NOMO-1 treated with dmso at 0.1 percent for 144 hours (cell line): ENCODE results near the gene RSPRY1.
"Not testable (repeated sequence)": the region's sequence is repeated elsewhere in the genome, so short reads cannot be mapped to it uniquely, and the experiment has no call there.

Source experiments
- DNase-seq: peaks from one replicate; lab custom pipeline; 2025; ENCODE audit not compliant: unreplicated experiment; lab: John Stamatoyannopoulos, UW

Gene RSPRY1

DNA sequence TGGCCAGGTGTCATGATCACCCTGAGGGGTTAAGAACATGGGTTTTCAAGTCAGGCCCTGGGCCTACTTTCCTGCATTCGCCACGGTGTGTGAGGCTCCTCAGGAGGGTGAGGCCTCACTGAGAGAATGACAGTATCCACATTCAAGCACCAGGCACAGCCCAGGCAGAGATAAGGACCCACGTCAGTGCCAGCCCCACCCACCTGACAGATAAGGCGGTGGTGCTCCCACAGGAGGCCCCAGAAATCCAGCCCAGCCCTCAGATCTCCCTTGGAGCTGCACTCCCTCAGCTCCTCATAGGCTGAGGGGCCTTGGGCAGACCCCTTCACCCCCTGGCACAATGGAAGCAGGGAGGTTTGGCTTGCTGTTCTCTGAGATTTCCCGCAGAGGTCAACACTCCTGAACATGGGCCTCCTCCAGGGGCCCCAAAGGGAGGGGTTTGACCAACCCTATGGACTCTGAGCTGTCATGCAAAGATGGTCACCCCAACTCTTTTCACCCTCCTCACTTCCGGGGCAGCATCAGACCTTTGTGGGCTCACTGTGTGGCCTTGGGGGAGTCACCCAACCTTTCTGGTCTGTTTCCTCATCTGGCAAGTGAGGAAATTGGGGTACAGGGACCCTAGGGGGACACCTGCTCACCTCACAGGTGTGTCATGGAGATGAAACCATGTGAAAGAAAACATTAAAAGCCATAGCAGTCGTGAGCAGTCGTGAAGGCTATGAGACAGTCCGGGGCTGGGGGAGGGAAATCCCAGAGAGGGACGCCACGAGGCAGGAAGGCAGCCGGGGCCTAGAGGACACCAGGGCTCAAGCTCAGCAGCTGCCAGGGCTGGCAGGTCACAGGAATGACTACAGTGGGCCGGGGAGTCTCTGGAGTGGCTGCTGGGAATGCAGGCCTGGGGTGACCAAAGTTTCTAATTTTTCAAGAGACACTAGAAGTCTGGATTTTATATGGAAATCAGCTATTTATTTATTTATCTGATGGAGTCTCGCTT lies 83.0 kb downstream of the RSPRY1 start:
- DNase-seq, result no peak

DNA sequence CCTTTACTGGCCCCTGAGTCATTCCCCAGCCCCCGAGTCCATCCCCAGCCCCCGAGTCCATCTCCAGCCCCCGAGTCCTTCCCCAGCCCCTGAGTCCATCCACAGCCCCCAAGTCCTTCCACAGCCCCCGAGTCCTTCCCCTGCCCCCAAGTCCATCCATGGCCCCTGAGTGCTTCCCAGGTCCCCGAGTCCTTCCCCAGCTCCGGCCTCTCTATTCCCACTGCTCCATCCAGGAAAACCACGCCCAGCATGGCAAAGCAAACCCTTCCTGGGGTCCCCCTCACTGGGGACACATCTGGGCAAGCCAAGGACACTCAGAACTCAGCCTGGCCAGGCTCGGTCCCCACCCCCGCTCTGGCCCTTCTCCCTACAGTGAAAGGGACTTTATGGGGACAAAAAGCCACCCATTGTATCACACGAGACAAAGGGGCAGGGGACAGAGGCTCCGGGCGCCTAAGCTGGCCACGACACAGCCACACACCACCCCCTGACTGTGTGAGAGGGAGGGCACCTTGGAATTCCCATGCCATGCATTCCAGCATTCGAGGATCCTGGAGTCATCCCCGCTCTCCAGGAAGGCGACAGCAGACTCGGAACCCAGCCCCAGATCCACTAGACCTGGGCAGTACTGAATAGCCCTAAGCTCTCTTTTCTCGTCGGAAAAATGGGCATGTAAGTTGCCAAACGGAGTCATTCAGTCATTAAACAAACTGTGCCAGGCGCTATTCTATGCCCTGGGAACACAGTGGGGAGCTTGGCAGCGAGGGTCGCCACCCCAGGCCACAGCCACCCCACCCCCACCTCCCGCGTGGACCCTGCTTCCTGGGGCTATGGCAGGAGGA lies 84.3 kb downstream of the RSPRY1 start:
- DNase-seq, result no peak

DNA sequence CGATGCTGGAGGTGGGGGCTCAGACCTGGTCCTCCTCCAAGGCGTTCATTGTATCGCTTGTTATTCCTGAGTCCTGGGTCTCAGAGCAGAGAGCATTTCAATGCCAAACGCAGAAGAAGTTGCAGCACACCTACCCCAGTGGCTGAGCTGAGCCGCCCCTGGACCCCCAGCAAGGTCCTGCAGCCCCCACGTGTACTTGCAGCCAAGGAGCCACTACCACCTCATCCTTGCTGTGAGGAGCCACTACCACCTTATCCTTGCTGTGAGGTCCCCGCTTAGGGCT lies 84.9 kb downstream of the RSPRY1 start:
- DNase-seq, result no peak

DNA sequence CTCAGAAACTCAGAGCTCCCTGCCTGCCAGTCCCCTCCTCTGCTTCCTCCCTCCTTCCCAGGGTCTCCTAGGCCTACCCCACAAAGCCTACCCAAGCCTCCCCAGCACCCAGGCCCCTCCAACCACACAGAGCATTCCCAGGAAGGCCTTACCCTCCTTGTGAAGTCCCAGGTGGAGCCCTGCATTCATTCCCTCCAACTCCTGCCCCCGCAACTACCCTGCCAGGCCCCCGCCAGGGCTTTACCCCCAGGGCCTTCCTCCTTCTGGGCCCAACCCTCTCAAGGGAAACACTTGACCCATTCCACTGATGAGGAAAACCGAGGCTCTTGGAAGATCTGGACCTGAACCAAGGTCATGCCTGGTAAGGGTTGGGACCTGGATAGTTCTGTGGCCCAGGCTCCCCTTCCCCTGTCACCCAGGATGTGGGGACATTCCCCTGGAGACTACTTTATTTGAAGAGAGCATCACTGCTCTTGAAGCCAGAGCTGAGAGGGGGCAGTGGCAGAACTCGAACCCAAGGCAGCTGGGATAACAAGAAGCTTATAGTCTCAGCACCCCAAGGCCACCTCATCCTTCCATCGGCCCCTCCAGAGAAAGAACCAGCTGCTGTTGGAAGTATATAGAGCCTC lies 85.9 kb downstream of the RSPRY1 start:
- DNase-seq, result no peak

DNA sequence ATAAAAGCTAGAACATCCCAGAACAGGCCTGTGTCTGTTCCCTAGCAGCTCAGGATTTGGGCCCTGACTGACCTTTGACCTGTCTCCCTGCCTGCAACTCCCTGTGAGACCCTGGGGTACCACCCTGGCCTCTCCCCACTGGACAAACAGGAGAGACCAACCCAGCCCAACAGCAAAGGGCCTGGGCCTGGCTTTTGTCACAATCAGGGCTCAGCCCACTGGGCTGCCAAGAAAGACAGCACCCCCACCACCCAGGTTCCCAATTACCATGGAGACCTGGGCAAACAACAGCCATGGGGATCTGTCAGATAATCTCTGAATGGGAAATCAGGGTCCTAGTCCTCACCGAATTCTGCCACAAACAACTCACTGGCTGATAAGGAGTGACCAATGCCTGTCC lies 87.2 kb downstream of the RSPRY1 start:
- DNase-seq, result no peak

DNA sequence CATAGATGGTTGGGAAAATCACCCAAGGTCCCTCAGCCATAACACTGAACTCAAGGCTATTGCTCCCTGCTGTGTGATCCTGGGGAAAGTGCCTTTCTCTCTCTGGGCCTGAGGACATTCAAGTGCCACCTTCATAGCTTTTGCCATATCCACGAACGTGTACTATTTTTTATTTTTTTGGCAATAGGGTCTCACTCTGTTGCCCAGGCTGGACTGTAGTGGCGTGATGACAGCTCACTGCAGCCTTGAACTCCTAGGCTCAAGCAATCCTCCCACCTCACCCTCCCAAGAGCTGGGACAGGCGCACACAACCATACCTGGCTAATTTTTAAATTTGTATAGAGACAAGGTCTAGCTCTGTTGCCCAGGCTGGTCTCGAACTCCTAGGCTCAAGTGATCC lies 87.7 kb downstream of the RSPRY1 start:
- DNase-seq, result no peak

DNA sequence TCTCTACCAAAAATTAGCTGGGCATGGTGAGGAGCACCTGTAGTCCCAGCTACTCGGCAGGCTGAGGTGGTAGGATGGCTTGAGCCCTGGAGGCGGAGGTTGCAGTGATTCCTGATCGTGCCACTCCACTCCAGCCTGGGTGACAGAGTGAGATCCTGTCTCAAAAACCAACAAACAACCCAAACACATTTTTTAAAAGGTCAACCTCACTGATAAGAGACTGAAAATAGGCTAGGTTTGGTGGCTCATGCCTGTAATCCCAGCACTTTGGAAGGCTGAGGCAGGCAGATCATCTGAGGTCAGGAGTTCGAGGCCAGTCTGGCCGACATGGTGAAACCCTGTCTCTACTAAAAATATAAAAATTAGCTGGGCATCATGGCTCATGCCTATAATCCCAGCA lies 89.8 kb downstream of the RSPRY1 start:
- not testable (repeated sequence) for DNase-seq

DNA sequence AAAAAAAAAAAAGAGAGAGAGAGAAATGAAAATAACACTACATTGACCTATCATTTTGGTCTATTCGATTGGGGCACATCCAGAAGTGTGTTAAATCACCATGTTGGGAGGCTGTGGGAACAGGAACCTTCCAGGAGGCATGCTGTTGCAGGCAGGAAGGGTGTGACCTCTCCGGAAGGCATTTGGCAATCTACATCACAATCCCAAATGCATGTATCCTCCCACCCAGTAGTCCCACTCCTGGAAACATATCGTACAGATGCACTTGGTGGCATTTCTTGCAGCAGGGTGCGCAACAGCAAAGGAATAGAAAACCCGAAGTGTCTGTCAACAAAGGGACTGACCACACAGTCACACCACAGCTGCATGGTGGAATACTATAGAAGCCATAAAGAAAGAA lies 90.5 kb downstream of the RSPRY1 start:
- DNase-seq, result no peak

DNA sequence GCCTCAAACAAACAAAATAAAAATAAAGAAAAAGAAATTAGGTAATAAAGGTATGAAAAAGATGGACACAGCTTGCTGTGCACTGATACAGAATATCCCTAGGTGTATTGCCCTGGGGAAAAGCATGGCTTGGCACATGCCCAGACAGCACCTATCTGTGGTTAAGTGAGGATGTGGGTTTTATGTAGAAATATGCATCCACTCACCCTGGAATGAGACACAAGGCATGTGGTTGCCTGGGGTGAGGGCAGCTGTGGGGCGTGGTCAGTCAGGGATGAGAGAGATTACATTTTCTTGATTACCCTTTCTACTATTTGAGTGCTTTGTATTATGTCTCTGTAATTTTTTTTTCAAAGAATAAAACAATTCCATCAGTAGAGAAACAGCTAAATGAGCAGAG lies 91.5 kb downstream of the RSPRY1 start:
- no peak for DNase-seq

DNA sequence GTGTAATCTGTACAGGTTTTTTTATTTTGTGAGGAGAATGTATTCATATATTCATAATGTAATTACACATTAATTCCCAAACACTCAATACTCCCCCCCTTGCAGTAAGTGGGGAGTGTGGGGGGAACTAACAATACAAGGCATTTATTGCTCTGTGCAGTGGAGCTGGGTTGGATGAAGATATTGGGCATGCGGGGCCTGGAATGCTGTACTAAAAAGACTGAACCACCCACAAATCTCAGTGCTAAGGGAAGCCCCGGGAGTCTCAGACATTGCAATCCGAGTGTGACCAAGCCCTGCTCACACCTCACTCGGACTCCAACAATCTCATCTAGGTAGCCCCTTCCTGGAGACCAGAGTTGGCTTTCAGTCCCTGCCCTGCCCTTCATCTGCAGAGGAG lies 92.4 kb downstream of the RSPRY1 start:
- no peak for DNase-seq

DNA sequence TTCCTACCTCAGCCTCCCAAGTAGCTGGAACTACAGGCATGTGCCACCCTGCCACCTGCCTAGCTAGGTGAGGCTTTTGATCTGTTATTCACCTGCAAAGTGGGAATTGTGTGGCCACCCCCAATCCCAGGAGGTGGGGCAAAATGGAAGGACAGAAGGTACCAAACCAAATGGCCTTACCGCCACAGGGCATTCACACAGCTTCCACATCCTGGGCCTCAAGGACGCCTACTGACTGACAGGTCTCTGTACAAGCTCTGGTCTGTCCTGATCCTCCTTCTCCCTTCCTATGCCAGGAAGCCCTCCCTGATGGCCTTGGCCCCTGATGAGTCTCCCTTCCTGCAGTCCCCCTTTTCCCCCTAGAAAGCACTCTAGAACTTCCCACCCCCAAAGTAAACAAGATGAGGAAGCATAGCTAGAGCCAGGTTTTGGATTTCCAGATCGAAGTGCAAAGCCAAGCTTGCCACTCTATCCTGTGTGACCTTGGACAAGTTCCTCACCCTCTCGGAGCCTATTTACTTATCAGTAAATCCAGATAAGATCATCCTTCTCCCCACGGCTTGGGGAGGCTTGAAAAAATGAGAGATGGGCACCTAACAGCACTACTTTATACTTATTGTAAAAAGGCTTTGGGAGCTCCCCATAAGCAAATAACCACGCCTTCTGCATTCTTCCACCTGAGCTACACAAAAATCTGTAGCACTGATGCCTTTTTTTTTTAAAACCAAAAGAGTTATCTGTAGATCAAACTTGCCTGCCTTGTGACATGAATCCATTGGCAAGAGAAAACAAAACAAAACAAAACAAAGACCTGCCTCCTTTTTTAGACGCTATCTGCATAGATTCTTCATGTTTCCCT lies 93.9 kb downstream of the RSPRY1 start:
- DNase-seq, result no peak

DNA sequence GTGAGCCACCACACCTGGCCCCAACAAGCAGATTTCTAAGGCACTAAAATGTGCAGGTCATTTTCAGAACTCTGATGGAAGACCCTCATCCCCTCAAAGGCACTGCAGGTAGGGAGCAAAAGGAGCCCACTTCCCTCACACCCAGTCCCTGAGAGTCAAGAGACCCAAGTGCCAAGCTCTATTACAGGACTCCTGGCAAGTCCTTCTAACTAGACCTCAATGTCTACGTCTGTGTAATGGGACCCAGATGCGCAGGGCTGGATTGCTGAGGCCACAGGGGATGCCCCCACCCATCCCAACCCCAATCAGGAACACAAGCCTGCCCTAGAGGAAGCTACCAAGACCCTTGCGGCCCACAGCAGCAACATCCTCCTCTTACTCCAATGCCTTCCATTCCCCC lies 95.7 kb downstream of the RSPRY1 start:
- no peak for DNase-seq

DNA sequence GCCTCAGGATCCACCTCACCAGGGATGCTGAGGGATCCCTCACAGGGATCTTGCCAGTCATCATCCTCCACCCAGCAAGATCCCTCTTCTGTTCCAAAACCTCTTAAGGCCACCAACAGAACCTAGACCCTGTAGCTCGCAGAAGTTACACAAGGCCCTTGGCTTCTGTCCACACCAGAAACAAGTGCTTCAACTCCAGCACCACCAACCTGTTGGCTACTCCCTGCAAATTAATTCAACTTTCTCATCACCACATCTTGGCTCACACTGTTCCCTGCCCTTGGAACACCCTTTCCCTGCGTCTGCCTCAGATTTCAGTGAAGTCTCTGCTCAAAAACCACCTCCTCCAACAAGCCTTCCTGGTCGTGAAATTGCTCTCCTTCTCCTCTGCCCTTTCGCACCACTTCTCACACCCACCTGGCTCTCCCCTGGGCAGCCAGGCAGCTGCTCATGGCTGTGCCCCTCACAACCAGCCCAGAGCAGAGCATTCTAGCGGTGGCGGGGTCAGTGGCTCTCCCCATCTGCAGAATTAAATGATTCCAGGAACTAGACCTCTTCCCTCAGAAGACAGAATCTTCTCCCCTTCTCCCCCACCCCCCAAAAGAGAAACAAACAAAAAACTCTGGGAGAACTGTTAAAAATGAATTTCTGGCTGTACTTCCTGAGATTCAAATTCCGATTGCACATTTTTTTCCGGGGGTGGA lies 96.5 kb downstream of the RSPRY1 start:
- no peak for DNase-seq

DNA sequence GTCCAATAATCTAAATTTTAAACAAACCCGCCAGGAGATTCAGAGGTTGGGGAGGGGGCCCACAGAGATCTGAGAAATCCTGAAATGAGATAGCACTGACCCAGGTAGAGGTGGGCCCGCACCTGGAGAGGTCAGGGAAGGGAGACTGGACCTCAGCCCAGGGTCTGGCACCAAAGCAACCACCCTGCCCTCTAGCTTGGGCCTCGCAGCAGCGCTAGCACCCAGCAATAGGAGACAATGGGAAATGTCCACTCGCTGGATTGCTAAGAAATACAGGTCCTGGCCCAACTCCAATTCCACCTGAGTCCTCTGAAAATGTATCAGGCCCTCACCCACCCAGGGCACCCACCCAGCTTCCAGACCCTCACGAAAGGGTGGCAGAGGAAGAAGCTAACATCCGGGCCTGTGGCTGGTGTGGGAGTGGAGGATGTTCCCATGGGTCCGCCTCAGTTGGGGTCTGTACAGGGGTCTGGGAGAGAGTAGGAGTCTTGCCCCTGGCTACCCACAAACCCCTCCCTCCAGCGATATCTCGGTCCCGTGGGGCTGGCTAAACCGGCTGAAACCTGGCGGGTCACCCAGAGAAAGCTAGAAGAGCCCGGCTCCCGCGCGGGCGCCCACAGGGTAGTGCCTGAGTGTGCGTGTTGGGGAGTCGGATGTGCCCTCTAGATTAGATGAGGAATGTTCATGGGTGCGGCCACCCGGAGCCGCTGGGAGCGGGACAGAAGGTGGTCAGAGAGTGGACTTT lies 97.3 kb downstream of the RSPRY1 start:
- no peak for DNase-seq

DNA sequence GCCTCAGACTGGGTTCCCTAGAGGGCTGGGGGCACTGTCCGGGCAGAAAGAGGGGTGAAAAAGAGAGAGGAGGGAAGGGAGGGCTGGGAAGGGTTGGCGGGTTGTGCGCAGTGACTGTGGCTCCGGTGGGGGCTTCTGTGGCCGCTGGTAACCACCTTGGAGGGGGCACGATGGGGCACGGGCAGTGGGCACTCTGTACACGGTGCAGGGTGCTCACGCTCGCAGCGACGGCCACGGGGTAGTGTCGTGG lies 97.8 kb downstream of the RSPRY1 start:
- DNase-seq, result no peak

DNA sequence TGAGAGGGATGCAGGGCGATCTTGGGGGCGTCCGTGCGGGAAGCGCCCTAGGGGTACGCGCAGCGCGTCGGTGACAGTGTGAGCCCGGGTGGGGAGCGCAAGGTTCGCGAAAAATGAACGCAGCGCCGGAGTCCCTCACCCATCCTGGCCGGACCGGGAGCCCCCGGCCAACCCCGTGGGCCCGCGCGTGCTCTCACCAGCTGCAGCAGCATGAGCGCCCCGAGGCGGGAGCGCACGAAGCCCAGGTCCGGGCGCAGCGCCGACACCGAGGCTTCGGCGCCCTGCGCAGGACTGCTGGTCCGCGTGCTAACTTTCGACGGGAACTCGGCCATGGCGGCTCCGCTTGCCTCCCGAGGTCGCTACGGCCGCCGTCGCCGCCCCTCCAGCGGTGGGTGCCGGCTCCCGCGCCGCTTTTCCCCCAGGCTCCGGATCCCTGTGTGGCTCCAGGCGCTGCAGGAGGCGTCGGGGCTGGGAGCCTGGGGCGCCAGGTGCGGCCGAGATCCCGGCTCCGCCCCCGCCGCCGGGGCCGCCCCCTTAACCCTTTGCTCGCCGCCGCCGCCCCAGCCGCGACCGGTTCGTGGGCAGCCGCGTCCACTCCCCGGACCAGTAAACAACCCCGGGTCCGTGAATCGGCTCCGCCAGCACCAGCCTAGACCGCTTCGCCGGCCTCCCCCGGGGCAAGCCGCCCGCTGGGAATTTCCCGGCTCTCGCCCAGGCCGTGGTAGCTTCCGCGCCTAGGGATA lies 98.3 kb downstream of the RSPRY1 start, which contains the start of gene PLLP:
TSS of gene PLLP (minus strand) at position 464 of the 743 bp plus-strand sequence. CDS start at position 332, 132 bp downstream.
- no peak for DNase-seq

DNA sequence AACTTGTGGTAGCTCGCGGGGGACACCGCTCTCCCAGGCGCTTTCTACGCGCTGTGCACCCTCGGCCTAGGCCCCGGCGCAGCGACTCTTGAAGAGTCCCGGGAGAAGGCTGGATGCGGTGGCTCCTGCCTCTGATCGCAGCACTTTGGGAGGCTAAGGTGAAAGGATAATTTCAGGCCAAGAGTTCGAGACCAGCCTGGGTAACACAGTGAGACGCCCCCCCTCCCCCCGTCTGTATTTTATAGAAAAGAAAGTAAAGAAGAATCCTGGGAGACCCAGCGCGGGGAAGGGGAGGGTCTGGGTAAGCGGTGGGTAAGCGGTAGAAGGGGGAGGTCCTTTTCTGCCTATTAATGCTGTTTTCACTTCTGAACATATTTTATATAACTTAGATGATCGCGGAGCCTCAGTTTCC lies 98.8 kb downstream of the RSPRY1 start:
- no peak for DNase-seq

DNA sequence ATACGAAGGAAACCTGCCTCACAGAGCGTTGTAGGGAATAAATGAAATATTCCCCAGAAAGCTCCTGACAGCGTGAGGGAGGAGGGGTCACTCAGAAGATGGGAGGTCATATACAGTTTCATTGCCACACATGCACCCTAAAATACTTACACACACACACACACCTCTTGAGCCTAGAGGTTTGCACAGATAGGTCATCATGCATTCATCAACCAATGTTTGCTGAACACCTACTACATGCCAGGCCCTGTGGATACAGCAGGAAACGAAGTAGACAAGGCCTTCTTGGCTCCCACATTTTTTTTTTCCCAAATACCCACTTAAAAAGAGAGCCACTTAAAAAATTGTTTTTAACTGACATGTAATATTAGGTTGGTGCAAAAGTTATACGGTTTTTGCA lies 99.2 kb downstream of the RSPRY1 start:
- DNase-seq, result no peak
